HepG2 (cell line): ENCODE measurements around the gene PIM1. TPM values are rescaled to one million over a fixed set of nuclear protein-coding genes. Genes with fewer than 3 reads are reported as not detected.
A peak's percentile ranks its signal among the peaks of the same experiment; 100 is the strongest.

Experiments used
- MEF2D ChIP-seq: sonication (generic); formaldehyde crosslinking; IDR thresholded peaks from 2 replicates; pipeline ENCODE4 v1.5.1; 2020; ENCODE audit warnings: mild to moderate bottlenecking, missing genetic modification reagents
- SOX5 ChIP-seq: IDR thresholded peaks from 2 replicates; pipeline ENCODE4 v1.6.1; 2016; ENCODE audit warnings: borderline replicate concordance
- TAF1 ChIP-seq: sonication (generic); formaldehyde crosslinking; IDR thresholded peaks from 2 replicates; pipeline ENCODE4 v1.4.0; 2020; ENCODE audit warnings: missing genetic modification reagents
- ZFP36L1 ChIP-seq: sonication (generic); formaldehyde crosslinking; IDR thresholded peaks from 2 replicates; pipeline ENCODE4 v1.8.0; 2022; ENCODE audit warnings: mild to moderate bottlenecking, missing genetic modification reagents, moderate library complexity
- ZNF775 ChIP-seq: sonication (generic); formaldehyde crosslinking; IDR thresholded peaks from 2 replicates; pipeline ENCODE4 v1.4.0; 2020; ENCODE audit warnings: missing genetic modification reagents, mild to moderate bottlenecking, moderate library complexity, borderline replicate concordance
- polyA plus RNA-seq, 8 experiments: library from polyadenylated mRNA; depleted of rRNA in 3 of 8; stranded (reverse) in 7 of 8; unstranded in 1 of 8; fragments of >200 nt; fragmentation: Illumina TruSeq in 4 of 8; extraction: Trizol in 4 of 8; gene quantifications; 2 replicates each; pipeline versions ENCODE4 v1.2.1 to v1.2.3, GENCODE V29; 2011 to 2016; ENCODE audit warnings: low read depth in 4 of 8, missing spikeins in 1 of 8, mixed read lengths in 1 of 8; ENCODE audit not compliant: insufficient read depth in 1 of 8
- total RNA-seq, 5 experiments: library from RNA; depleted of rRNA; stranded (reverse); fragments of >200 nt; fragmentation: Illumina TruSeq; extraction: Trizol; gene quantifications; 2 replicates each; pipeline ENCODE4 v1.2.3, GENCODE V29; 2016; ENCODE audit warnings: low read depth in 1 of 5
- TF ChIP-seq, protein P1 (sequence below): sonication (generic); formaldehyde crosslinking; IDR thresholded peaks from 2 replicates; pipeline ENCODE4 v1.4.0; 2020; ENCODE audit warnings: mild to moderate bottlenecking, missing genetic modification reagents
- TF ChIP-seq, protein P2 (sequence below): sonication (generic); formaldehyde crosslinking; IDR thresholded peaks from 2 replicates; pipeline ENCODE4 v1.5.0; 2020; ENCODE audit warnings: mild to moderate bottlenecking, missing genetic modification reagents
- TF ChIP-seq, protein P3 (sequence below): sonication (generic); formaldehyde crosslinking; IDR thresholded peaks from 2 replicates; pipeline ENCODE4 v1.8.1; 2022; ENCODE audit warnings: low read depth, mild to moderate bottlenecking, missing genetic modification reagents
- TF ChIP-seq, protein P4 (sequence below): IDR thresholded peaks from 2 replicates; pipeline ENCODE4 v1.6.1; 2016
- TF ChIP-seq, protein P5 (sequence below): sonication (generic); IDR thresholded peaks from 2 replicates; pipeline ENCODE4 v1.6.1; 2016; ENCODE audit warnings: low read depth, borderline replicate concordance

The PIM1 gene
- total and polyA plus RNA-seq, 2 of the 13 experiments (the other 11 are each of a cell fraction or from before 2014, with no cell fraction given): 29.4 to 117 TPM

DNA sequence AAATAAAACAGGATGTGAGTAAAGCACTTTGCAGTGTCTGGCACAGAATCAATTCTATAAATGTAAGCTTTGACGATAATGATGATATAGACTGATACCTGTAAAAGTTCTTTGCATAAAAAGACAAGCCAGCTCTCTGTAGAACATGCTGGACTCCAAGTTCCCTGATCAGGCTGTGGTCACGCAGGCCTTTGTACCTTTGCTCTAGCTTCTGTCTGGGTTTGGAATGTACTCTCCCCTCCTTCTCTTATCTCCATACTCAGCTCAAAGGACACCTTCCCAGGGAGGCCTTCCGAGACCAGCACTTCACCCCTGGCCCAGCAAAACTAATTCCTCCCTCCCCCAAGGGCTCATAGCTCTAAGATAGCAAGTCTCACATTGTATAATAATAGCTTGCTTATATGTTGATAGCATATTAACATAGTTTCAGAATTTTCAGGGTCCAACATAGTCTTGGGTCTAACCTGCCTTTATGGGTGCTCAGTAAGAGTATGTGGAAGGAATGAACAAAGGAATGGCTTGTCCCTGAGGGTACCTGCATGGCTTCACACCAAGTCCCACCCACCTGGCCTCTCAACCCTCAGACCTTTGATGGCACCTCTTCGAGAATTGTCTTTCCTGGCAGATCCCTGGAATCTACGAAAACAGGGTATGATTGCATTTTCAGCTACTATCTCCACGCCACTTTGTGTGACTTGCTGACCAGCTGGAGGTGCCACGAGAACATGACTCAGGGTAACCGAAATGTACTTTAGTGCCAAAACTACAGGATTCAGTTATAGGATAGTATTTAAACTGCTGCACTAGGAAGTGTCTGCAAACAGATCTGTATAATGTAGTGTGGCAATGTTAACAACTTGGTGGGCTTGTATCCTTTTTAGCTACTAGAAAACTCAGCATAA, 41.7 kb upstream of the PIM1 start (continued):
- TF ChIP-seq, protein P1, sequence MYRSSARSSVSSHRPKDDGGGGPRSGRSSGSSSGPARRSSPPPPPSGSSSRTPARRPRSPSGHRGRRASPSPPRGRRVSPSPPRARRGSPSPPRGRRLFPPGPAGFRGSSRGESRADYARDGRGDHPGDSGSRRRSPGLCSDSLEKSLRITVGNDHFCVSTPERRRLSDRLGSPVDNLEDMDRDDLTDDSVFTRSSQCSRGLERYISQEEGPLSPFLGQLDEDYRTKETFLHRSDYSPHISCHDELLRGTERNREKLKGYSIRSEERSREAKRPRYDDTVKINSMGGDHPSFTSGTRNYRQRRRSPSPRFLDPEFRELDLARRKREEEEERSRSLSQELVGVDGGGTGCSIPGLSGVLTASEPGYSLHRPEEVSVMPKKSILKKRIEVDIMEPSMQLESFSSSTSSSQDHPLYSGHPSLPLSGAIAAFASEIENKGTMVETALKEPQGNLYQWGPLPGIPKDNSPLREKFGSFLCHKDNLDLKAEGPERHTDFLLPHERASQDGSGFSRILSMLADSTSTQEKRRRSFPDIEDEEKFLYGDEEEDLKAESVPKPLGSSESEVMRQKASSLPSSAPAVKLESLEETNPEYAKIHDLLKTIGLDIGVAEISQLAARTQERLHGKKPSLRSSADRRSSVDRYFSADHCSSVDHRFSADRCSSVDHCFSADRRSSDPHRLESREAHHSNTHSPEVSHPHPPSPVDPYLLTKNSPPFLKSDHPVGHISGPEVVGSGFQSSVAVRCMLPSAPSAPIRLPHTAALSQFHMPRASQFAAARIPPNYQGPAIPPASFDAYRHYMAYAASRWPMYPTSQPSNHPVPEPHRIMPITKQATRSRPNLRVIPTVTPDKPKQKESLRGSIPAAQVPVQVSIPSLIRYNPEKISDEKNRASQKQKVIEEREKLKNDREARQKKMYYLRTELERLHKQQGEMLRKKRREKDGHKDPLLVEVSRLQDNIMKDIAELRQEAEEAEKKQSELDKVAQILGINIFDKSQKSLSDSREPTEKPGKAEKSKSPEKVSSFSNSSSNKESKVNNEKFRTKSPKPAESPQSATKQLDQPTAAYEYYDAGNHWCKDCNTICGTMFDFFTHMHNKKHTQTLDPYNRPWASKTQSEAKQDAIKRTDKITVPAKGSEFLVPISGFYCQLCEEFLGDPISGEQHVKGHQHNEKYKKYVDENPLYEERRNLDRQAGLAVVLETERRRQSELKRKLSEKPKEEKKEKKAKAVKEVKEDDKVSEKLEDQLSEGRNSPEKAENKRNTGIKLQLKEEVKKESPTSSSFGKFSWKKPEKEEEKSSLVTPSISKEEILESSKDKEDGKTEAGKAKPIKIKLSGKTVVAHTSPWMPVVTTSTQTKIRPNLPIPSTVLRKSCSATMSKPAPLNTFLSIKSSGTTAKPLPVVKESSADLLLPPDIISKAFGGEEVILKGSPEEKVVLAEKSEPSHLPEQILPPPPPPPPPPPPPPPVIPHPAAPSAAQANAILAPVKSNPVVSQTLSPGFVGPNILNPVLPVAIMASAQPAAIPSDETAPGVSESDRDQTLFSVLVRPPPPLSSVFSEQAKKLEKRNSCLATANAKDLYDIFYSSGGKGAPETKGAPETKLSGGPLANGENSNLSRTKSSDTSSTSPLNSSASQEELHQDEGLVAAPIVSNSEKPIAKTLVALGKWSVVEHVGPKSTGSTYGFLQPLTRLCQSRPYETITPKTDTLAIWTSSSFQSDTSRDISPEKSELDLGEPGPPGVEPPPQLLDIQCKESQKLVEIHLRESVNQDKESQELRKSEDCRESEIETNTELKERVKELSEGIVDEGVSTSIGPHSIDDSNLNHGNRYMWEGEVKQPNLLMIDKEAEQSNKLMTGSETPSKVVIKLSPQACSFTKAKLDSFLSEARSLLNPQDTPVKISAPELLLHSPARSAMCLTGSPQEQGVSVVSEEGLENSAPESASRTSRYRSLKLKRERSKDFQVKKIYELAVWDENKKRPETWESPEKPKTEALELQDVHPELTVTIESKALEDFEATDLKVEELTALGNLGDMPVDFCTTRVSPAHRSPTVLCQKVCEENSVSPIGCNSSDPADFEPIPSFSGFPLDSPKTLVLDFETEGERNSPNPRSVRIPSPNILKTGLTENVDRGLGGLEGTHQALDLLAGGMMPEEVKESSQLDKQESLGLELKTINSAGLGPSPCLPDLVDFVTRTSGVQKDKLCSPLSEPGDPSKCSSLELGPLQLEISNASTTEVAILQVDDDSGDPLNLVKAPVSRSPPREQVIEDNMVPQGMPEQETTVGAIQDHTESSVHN (CRISPR knock-in tag): 0 out of 2 replicates have a peak, but pooled peaks have one; percentile 63
- TF ChIP-seq, protein P2, sequence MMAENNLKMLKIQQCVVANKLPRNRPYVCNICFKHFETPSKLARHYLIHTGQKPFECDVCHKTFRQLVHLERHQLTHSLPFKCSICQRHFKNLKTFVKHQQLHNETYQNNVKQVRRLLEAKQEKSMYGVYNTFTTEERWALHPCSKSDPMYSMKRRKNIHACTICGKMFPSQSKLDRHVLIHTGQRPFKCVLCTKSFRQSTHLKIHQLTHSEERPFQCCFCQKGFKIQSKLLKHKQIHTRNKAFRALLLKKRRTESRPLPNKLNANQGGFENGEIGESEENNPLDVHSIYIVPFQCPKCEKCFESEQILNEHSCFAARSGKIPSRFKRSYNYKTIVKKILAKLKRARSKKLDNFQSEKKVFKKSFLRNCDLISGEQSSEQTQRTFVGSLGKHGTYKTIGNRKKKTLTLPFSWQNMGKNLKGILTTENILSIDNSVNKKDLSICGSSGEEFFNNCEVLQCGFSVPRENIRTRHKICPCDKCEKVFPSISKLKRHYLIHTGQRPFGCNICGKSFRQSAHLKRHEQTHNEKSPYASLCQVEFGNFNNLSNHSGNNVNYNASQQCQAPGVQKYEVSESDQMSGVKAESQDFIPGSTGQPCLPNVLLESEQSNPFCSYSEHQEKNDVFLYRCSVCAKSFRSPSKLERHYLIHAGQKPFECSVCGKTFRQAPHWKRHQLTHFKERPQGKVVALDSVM (CRISPR knock-in tag): peak; percentile 12; the same call in 1 of the 2 replicates
- TF ChIP-seq ZFP36L1 (CRISPR knock-in tag): peak; percentile 78; the same call in 1 of the 2 replicates
- 0 out of 2 replicates have a peak, but pooled peaks have one; percentile 25 for TF ChIP-seq TAF1
- TF ChIP-seq MEF2D (CRISPR knock-in tag): peak; percentile 62
- TF ChIP-seq, protein P3, sequence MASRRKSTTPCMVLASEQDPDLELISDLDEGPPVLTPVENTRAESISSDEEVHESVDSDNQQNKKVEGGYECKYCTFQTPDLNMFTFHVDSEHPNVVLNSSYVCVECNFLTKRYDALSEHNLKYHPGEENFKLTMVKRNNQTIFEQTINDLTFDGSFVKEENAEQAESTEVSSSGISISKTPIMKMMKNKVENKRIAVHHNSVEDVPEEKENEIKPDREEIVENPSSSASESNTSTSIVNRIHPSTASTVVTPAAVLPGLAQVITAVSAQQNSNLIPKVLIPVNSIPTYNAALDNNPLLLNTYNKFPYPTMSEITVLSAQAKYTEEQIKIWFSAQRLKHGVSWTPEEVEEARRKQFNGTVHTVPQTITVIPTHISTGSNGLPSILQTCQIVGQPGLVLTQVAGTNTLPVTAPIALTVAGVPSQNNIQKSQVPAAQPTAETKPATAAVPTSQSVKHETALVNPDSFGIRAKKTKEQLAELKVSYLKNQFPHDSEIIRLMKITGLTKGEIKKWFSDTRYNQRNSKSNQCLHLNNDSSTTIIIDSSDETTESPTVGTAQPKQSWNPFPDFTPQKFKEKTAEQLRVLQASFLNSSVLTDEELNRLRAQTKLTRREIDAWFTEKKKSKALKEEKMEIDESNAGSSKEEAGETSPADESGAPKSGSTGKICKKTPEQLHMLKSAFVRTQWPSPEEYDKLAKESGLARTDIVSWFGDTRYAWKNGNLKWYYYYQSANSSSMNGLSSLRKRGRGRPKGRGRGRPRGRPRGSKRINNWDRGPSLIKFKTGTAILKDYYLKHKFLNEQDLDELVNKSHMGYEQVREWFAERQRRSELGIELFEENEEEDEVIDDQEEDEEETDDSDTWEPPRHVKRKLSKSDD (CRISPR knock-in tag): peak; percentile 66
- TF ChIP-seq, protein P4, sequence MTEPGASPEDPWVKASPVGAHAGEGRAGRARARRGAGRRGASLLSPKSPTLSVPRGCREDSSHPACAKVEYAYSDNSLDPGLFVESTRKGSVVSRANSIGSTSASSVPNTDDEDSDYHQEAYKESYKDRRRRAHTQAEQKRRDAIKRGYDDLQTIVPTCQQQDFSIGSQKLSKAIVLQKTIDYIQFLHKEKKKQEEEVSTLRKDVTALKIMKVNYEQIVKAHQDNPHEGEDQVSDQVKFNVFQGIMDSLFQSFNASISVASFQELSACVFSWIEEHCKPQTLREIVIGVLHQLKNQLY: peak; percentile 100
- TF ChIP-seq, protein P5, sequence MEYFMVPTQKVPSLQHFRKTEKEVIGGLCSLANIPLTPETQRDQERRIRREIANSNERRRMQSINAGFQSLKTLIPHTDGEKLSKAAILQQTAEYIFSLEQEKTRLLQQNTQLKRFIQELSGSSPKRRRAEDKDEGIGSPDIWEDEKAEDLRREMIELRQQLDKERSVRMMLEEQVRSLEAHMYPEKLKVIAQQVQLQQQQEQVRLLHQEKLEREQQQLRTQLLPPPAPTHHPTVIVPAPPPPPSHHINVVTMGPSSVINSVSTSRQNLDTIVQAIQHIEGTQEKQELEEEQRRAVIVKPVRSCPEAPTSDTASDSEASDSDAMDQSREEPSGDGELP: peak; percentile 85
- 0 out of 2 replicates have a peak, but pooled peaks have one; percentile 28 for TF ChIP-seq ZNF775 (CRISPR knock-in tag)
- peak; percentile 81 for TF ChIP-seq SOX5 (CRISPR knock-in tag)
